ENCODE data around the gene CYSRT1. TPM values are rescaled to one million over a fixed set of nuclear protein-coding genes. Genes with fewer than 3 reads are reported as not detected.
A peak's percentile ranks its signal among the peaks of the same experiment; 100 is the strongest.

CYSRT1 gene
- total RNA-seq, 1 experiment from 2014 or later: 1.4 TPM

- no peak overlapping the region for H3K27ac Mint-ChIP-seq (ENCODE audit: low read depth, unreplicated experiment)
- peaks cover 18% of the 10 kb centered on the region for H3K4me1 Mint-ChIP-seq (ENCODE audit: insufficient read depth, unreplicated experiment)
- DNase-seq (ENCODE audit: unreplicated experiment): peak; percentile 53
- ChIA-PET CTCF (interaction anchor here (0.5 to 1.3 kb wide), 6 partner anchors 25 to 138 kb away, joined by 3 to 7 read pairs (median 3); no protein-coding TSS in a partner anchor), POLR2A (interaction anchor here (0.6 to 3.6 kb wide), 6 partner anchors 10 to 425 kb away, joined by 3 to 43 read pairs (median 10); partner anchors contain the start of genes ANAPC2, CYSRT1, RNF224 and SSNA1)
- H3K27me3 Mint-ChIP-seq (ENCODE audit: insufficient read depth, unreplicated experiment): no peaks in the 10 kb centered on the region
- TF ChIP-seq, protein P1, sequence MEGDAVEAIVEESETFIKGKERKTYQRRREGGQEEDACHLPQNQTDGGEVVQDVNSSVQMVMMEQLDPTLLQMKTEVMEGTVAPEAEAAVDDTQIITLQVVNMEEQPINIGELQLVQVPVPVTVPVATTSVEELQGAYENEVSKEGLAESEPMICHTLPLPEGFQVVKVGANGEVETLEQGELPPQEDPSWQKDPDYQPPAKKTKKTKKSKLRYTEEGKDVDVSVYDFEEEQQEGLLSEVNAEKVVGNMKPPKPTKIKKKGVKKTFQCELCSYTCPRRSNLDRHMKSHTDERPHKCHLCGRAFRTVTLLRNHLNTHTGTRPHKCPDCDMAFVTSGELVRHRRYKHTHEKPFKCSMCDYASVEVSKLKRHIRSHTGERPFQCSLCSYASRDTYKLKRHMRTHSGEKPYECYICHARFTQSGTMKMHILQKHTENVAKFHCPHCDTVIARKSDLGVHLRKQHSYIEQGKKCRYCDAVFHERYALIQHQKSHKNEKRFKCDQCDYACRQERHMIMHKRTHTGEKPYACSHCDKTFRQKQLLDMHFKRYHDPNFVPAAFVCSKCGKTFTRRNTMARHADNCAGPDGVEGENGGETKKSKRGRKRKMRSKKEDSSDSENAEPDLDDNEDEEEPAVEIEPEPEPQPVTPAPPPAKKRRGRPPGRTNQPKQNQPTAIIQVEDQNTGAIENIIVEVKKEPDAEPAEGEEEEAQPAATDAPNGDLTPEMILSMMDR (IDR thresholded peaks at IDR 0.05; ENCODE audit: unreplicated experiment): no peak
- intact Hi-C loops (cut with micrococcal nuclease): no loop called here
- H3K9me3 Mint-ChIP-seq (ENCODE audit: unreplicated experiment): no peaks in the 10 kb centered on the region
- no TSS peak for BruUV-seq (replicated peaks)
- H3K36me3 Mint-ChIP-seq (ENCODE audit: insufficient read depth, unreplicated experiment): peaks cover 8% of the 10 kb centered on the region
- peak overlapping the region; percentile 76 for H3K4me3 Mint-ChIP-seq (ENCODE audit: unreplicated experiment)
These were observed 26.7 kb upstream of the CYSRT1 start for GRCh38 chr9:137198051-137198901.

DNA sequence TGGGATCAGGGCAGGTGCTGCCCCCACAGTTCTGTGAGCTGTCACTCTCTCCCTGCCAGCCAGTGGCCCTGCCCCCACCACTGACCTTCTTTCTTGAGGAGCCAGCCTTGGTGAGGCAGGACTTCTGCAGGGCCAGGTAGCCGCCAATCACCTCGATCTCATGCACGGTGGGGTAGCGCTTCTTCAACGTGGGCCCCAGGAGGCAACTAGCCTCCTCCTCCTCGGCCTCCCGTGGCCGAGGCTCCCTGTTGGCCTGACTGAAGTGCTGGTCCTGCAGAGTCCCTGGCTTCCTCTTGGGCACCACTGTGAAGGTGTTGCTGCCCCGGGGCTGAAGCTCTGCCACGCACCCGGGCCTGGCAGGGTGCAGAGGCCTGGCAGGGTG is 26.1 kb upstream of the CYSRT1 start:
- Mint-ChIP-seq H3K4me1 (ENCODE audit: insufficient read depth, unreplicated experiment) (peaks cover 18% of the 10 kb centered on the region), H3K4me3 (ENCODE audit: unreplicated experiment) (peak overlapping the region; percentile 76), H3K27ac (ENCODE audit: low read depth, unreplicated experiment) (no peak overlapping the region), H3K36me3 (ENCODE audit: insufficient read depth, unreplicated experiment) (peaks cover 8% of the 10 kb centered on the region), H3K9me3 (ENCODE audit: unreplicated experiment) (no peaks in the 10 kb centered on the region), H3K27me3 (ENCODE audit: insufficient read depth, unreplicated experiment) (no peaks in the 10 kb centered on the region)
- CTCF ChIA-PET: interaction anchor here (0.6 to 1.3 kb wide), 5 partner anchors 18 to 711 kb away, joined by 3 to 7 read pairs (median 4); no protein-coding TSS in a partner anchor
- TF ChIP-seq, protein P1 (IDR thresholded peaks at IDR 0.05; ENCODE audit: unreplicated experiment): no peak
- no peak for DNase-seq (ENCODE audit: unreplicated experiment)
- intact Hi-C loops (cut with micrococcal nuclease): no loop called here
- POLR2A ChIA-PET: interaction anchor here (1.5 to 3.6 kb wide), 4 partner anchors 10 to 69 kb away, joined by 5 to 43 read pairs (median 22); partner anchors contain the start of genes ANAPC2, CYSRT1, RNF224 and SSNA1
- no TSS peak for BruUV-seq (replicated peaks)

- TF ChIP-seq, protein P1 (IDR thresholded peaks at IDR 0.05; ENCODE audit: unreplicated experiment): no peak
- no peak overlapping the region for H3K27ac Mint-ChIP-seq (ENCODE audit: low read depth, unreplicated experiment)
- no TSS peak for BruUV-seq (replicated peaks)
- H3K36me3 Mint-ChIP-seq (ENCODE audit: insufficient read depth, unreplicated experiment): peaks cover 8% of the 10 kb centered on the region
- no peaks in the 10 kb centered on the region for H3K9me3 Mint-ChIP-seq (ENCODE audit: unreplicated experiment)
- CTCF ChIA-PET: interaction anchor here (0.6 to 1.3 kb wide), 4 partner anchors 17 to 711 kb away, joined by 3 to 7 read pairs (median 5); no protein-coding TSS in a partner anchor
- intact Hi-C loops (cut with micrococcal nuclease): no loop called here
- peaks cover 18% of the 10 kb centered on the region for H3K4me1 Mint-ChIP-seq (ENCODE audit: insufficient read depth, unreplicated experiment)
- H3K4me3 Mint-ChIP-seq (ENCODE audit: unreplicated experiment): peak overlapping the region; percentile 76
- POLR2A ChIA-PET: interaction anchor here (1.5 to 3.6 kb wide), 4 partner anchors 11 to 70 kb away, joined by 5 to 43 read pairs (median 22); partner anchors contain the start of genes ANAPC2, CYSRT1, RNF224 and SSNA1
- no peak for DNase-seq (ENCODE audit: unreplicated experiment)
- H3K27me3 Mint-ChIP-seq (ENCODE audit: insufficient read depth, unreplicated experiment): no peaks in the 10 kb centered on the region
These were observed 25.4 kb upstream of the CYSRT1 start for GRCh38 chr9:137199411-137200121.

Data from MCF 10A (cell line).